ENCODE results near the gene MMP12.

The MMP12 gene

DNA sequence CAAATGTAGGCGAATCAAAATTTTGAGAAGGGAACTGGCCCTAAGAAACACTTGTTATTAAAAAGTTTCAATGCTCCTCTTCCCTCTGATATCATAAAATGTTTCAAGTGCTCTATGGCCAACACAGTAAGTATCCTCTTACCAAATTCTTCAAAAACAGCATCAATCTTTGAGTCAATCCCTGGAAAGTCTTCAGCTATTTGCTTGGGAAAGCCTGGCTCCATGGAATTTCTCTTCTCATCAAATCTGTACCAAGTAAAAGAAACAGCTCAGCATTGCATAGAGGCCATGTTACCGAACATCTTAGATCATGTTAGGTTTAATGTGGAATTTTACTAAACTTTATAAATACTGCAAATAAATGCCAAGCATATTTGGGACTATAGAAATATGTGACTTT lies 37.6 kb downstream of the MMP12 start:
- TF ChIP-seq, protein P1, sequence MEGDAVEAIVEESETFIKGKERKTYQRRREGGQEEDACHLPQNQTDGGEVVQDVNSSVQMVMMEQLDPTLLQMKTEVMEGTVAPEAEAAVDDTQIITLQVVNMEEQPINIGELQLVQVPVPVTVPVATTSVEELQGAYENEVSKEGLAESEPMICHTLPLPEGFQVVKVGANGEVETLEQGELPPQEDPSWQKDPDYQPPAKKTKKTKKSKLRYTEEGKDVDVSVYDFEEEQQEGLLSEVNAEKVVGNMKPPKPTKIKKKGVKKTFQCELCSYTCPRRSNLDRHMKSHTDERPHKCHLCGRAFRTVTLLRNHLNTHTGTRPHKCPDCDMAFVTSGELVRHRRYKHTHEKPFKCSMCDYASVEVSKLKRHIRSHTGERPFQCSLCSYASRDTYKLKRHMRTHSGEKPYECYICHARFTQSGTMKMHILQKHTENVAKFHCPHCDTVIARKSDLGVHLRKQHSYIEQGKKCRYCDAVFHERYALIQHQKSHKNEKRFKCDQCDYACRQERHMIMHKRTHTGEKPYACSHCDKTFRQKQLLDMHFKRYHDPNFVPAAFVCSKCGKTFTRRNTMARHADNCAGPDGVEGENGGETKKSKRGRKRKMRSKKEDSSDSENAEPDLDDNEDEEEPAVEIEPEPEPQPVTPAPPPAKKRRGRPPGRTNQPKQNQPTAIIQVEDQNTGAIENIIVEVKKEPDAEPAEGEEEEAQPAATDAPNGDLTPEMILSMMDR (conservative IDR thresholded peaks at IDR 0.05; ENCODE audit: low read length), result no peak
- peak; percentile 74 for DNase-seq (ENCODE audit: low read depth)
- no peak overlapping the region for H3K4me3 ChIP-seq (ENCODE audit: low read length)

DNA sequence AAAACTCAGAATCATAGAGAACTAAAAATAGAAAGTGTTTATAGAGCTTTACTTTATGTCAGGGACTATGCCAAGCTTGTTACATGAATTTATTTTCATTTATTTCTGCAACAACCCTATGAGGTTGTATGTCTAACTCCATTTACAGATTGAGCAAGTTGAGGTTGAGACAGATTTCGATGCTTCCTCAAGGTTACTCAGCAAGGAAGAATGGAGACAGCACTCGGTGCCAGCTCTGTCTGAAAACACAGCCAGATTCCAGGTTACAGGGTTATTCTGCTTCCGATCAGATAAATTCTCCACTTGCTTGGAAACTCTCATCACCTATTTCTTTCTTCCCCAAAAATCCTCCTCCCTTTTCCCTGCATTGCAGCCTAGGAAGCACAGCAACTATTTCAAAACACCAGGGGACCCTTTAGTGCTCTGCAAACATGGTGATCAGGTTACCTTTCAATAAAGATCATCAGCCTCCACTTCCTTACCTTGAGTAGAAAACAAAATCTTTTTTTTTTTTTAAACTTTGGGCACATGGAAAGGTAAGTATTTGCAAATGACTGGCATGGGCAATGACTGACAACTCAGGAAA lies 38.4 kb downstream of the MMP12 start:
- DNase-seq (ENCODE audit: low read depth), result peak; percentile 92
- TF ChIP-seq, protein P1 (conservative IDR thresholded peaks at IDR 0.05; ENCODE audit: low read length), result no peak
- no peak overlapping the region for H3K4me3 ChIP-seq (ENCODE audit: low read length)

DNA sequence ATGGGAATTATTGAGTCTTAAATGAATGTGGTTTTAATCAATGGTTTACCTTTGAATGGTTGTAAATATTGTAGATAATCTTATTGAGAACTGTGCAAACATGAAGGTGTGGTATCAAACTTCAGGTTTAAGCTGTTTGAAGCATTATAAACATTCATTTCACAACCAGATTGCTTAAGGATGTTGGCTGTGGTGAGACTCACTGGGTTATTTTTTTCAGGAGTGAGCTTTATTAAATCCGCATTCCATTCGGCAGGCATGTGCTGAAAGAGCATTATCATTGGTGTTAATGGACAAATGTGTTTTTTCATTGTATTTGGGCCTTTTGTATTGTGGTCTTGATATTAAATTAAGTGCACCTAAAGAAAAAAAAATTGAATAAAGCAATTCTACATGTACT lies 41.1 kb downstream of the MMP12 start:
- DNase-seq (ENCODE audit: low read depth), result peak; percentile 58
- H3K4me3 ChIP-seq (ENCODE audit: low read length), result no peak overlapping the region
- TF ChIP-seq, protein P1 (conservative IDR thresholded peaks at IDR 0.05; ENCODE audit: low read length), result no peak

DNA sequence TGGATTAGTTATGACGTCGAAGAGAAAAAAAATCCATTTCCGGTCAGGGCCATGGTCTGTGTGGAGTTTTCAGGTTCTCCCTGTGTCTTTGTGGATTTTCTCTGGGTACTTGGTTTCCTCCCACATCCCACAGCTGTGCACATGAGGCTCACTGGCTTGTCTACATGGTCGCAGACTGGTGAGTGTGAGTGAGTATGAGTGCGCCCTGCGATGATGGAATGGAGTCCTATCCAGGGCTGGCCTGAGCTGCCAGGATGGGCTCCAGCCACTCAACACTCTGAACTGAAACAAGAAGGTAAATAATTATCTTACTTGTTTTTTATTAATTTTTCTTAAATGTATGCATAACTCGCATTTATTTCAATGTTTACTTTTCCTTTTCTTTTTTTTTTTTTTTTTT lies 42.2 kb downstream of the MMP12 start:
- TF ChIP-seq, protein P1 (conservative IDR thresholded peaks at IDR 0.05; ENCODE audit: low read length), result no peak
- DNase-seq (ENCODE audit: low read depth), result no peak
- H3K4me3 ChIP-seq (ENCODE audit: low read length), result no peak overlapping the region

DNA sequence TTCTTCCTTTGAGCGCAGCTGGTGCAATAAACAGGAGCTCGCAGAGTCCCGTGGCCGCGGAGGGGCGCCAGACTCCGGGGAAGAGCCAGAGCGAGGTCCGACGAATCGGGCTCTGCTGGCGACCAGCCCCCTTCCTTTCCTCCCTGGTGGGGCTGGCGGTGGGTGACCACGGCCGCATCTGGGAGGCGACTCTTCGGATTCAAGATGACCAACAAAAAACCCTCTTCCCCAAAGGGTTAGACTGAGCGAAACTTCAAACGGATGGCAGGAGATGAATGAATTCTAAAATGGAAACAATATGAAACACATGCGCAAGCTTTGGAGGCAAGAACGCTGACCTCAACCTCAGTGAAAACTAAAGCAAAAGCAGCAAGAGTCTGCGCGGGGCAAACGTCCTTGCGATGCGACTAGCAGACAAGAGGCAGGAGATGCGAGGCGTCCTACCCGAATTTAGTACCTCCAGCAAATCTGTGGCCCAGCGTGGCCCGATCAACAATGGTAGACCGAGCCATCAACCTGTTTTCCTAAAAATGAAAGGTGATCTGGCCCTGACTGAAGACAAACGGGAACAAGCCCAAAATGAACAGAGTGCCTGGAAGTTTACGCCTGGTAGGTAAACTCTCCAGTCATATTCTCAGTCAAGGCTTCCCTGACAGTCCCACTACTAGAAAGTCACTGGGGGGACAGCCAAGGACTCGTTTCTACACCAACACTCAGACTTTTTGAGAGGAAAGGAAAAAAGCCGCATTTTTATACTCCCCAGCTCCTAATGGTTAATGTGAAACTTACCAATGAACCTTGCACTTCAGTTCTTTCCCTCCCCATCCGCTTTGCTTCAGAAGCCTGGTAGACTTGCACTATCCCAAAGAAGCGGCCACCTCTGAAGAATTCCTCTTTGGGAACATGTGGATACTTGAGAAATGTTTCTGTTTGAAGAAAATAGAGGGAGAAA lies 43.0 kb downstream of the MMP12 start:
- DNase-seq (ENCODE audit: low read depth), result peak; percentile 67
- TF ChIP-seq, protein P1 (conservative IDR thresholded peaks at IDR 0.05; ENCODE audit: low read length), result peak; percentile 74
- H3K4me3 ChIP-seq (ENCODE audit: low read length), result peak overlapping the region; percentile 64

DNA sequence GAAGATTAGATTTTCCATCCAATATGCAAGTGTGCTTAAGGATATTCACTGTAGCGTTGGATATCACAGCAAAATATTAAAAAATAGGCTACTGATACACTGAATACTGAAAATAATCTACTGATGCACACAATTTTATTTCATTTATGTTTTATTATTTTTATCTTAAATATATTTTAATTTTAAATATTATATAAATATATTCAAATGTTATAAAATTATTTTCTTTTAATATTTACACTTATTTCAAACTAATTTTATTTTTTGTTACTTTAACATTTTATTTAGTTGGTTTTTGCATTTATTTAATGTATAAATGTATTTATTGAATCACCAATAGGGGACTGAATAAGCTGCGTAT lies 43.7 kb downstream of the MMP12 start:
- DNase-seq (ENCODE audit: low read depth), result no peak
- no peak overlapping the region; the same call in 1 of the 2 replicates for H3K4me3 ChIP-seq (ENCODE audit: low read length)
- TF ChIP-seq, protein P1 (conservative IDR thresholded peaks at IDR 0.05; ENCODE audit: low read length), result no peak

Data from AG10803 (cell line).